WTC11 (cell line): ENCODE measurements around the gene CA10. TPM values are rescaled to one million over a fixed set of nuclear protein-coding genes. Genes with fewer than 3 reads are reported as not detected.

Source experiments
- ATAC-seq: fragments of 200-7000 bp; cut with Tn5 transposase; 2 replicates; pipeline ENCODE4 v1.10.0; 2021; ENCODE audit warnings: mild to moderate bottlenecking, moderate library complexity
- CTCF ChIA-PET: fragments of 300-600 bp; sonication (Branson Sonifier 250); formaldehyde crosslinking; loops from one replicate; lab custom pipeline; 2021; ENCODE audit warnings: antibody characterized with exemption; lab: Charles Lee
- POLR2A ChIA-PET: fragments of 350-600 bp; sonication (Branson Sonifier 250); formaldehyde crosslinking; loops from one replicate; lab custom pipeline; 2021; ENCODE audit warnings: antibody characterized with exemption; lab: Charles Lee
- DNase-seq: peaks from one replicate; pipeline ENCODE4 v3.0.0; 2021; ENCODE audit warnings: low spot score
- H3K27ac Mint-ChIP-seq: 2 replicates; pipeline ENCODE4 v1.8.0; 2021; ENCODE audit warnings: mixed read lengths
- H3K27me3 Mint-ChIP-seq: 2 replicates; pipeline ENCODE4 v1.8.0; 2021; ENCODE audit warnings: low read depth, mild to moderate bottlenecking, moderate library complexity, mixed read lengths
- H3K36me3 Mint-ChIP-seq: 2 replicates; pipeline ENCODE4 v1.8.0; 2021; ENCODE audit warnings: mixed read lengths
- H3K4me1 Mint-ChIP-seq: 2 replicates; pipeline ENCODE4 v1.8.0; 2022; ENCODE audit warnings: mixed read lengths
- H3K4me3 Mint-ChIP-seq: 2 replicates; pipeline ENCODE4 v1.8.0; 2021; ENCODE audit warnings: mild to moderate bottlenecking, moderate library complexity, mixed read lengths
- H3K9me3 Mint-ChIP-seq: 2 replicates; pipeline ENCODE4 v1.8.0; 2021; ENCODE audit warnings: mixed read lengths
- AFF4 ChIP-seq: sonication (generic); formaldehyde crosslinking; IDR thresholded peaks from 2 replicates; pipeline ENCODE4 v1.8.1; 2023; ENCODE audit warnings: mild to moderate bottlenecking, missing genetic modification reagents, borderline replicate concordance
- ARID4B ChIP-seq: sonication (generic); formaldehyde crosslinking; IDR thresholded peaks from 2 replicates; pipeline ENCODE4 v1.8.0; 2023; ENCODE audit warnings: missing genetic modification reagents, mild to moderate bottlenecking, borderline replicate concordance
- ATF1 ChIP-seq: sonication (generic); formaldehyde crosslinking; IDR thresholded peaks from 2 replicates; pipeline ENCODE4 v1.8.1; 2023; ENCODE audit warnings: mild to moderate bottlenecking, moderate library complexity, missing genetic modification reagents
- CBFB ChIP-seq: sonication (generic); formaldehyde crosslinking; IDR thresholded peaks from 2 replicates; pipeline ENCODE4 v1.8.1; 2022; ENCODE audit warnings: mild to moderate bottlenecking, low read depth, missing genetic modification reagents
- ELF4 ChIP-seq: sonication (generic); formaldehyde crosslinking; IDR thresholded peaks from 2 replicates; pipeline ENCODE4 v1.8.1; 2022; ENCODE audit warnings: low read depth, mild to moderate bottlenecking, moderate library complexity, missing genetic modification reagents
- ETV6 ChIP-seq: sonication (generic); formaldehyde crosslinking; IDR thresholded peaks from 2 replicates; pipeline ENCODE4 v1.8.1; 2022; ENCODE audit warnings: mild to moderate bottlenecking, missing genetic modification reagents
- GRHL2 ChIP-seq: fragments of 250-450 bp; sonication (Bioruptor Pico); IDR thresholded peaks from 2 replicates; pipeline ENCODE4 v1.8.0; 2022; ENCODE audit warnings: mild to moderate bottlenecking, moderate library complexity; ENCODE audit not compliant: insufficient replicate concordance, severe bottlenecking
- HMGXB4 ChIP-seq: sonication (generic); formaldehyde crosslinking; IDR thresholded peaks from 2 replicates; pipeline ENCODE4 v1.8.1; 2023; ENCODE audit warnings: mild to moderate bottlenecking, moderate library complexity, missing genetic modification reagents
- MYBL2 ChIP-seq: sonication (generic); formaldehyde crosslinking; IDR thresholded peaks from 2 replicates; pipeline ENCODE4 v1.8.1; 2023; ENCODE audit warnings: mild to moderate bottlenecking, moderate library complexity, missing genetic modification reagents
- PRDM15 ChIP-seq: sonication (generic); formaldehyde crosslinking; IDR thresholded peaks from 2 replicates; pipeline ENCODE4 v1.8.0; 2022; ENCODE audit warnings: missing genetic modification reagents
- SP1 ChIP-seq: sonication (generic); formaldehyde crosslinking; conservative IDR thresholded peaks from 2 replicates; pipeline ENCODE4 v1.8.1; 2022; ENCODE audit warnings: missing genetic modification reagents
- USF2 ChIP-seq: sonication (generic); formaldehyde crosslinking; IDR thresholded peaks from 2 replicates; pipeline ENCODE4 v1.8.1; 2023; ENCODE audit warnings: mild to moderate bottlenecking, missing genetic modification reagents, moderate library complexity
- ZBTB43 ChIP-seq: sonication (generic); formaldehyde crosslinking; IDR thresholded peaks from 2 replicates; pipeline ENCODE4 v1.8.1; 2023; ENCODE audit warnings: mild to moderate bottlenecking, missing genetic modification reagents
- ZNF425 ChIP-seq: fragments of 250-450 bp; sonication (Bioruptor Pico); conservative IDR thresholded peaks from 2 replicates; pipeline ENCODE4 v1.9.0; 2021; ENCODE audit warnings: mild to moderate bottlenecking
- total RNA-seq: library from RNA; stranded (reverse); gene quantifications from 3 replicates; pipeline ENCODE4 v1.2.3, GENCODE V29; 2021

The CA10 gene
- total RNA-seq, 1 experiment from 2014 or later: 0.90 TPM

- no peak for TF ChIP-seq PRDM15 (CRISPR knock-in tag)
- TF ChIP-seq AFF4: no peak
These were observed 562.6 kb downstream of the CA10 start (continued) for GRCh38 chr17:51595826-51596398.

GRCh38 chr17:51590071-51590656 lies 568.4 kb downstream of the CA10 start:
- CTCF ChIA-PET: interaction anchor here (1.1 kb wide), 1 partner anchor 102 kb away, joined by 4 read pairs; no protein-coding TSS in a partner anchor
- TF ChIP-seq ETV6 (CRISPR knock-in tag) (no peak), ARID4B (CRISPR knock-in tag) (no peak), ZNF425 (CRISPR knock-in tag) (no peak), ATF1 (CRISPR knock-in tag) (no peak), CBFB (CRISPR knock-in tag) (no peak), ZBTB43 (CRISPR knock-in tag) (no peak), USF2 (no peak), GRHL2 (CRISPR knock-in tag) (no peak), ELF4 (CRISPR knock-in tag) (no peak), HMGXB4 (CRISPR knock-in tag) (no peak), MYBL2 (CRISPR knock-in tag) (no peak), SP1 (CRISPR knock-in tag) (no peak)

More at GRCh38 chr17:51590071-51590656, 568.4 kb downstream of the CA10 start:
- no peak for DNase-seq
- Mint-ChIP-seq H3K27ac (no peak overlapping the region), H3K9me3 (peaks cover 25% of the 10 kb centered on the region), H3K4me3 (no peak overlapping the region), H3K4me1 (no peaks in the 10 kb centered on the region), H3K36me3 (peaks cover 12% of the 10 kb centered on the region), H3K27me3 (no peaks in the 10 kb centered on the region)
- POLR2A ChIA-PET: no interaction called here
- no peak for ATAC-seq
